GM21367 (cell line): Measurements from ENCODE around the gene HOPX.
A peak's percentile ranks its signal among the peaks of the same experiment; 100 is the strongest.
"Not testable (repeated sequence)": the region's sequence is repeated elsewhere in the genome, so short reads cannot be mapped to it uniquely, and the experiment has no call there.

ENCODE experiments used
- ATAC-seq: cut with Tn5 transposase; IDR thresholded peaks from one replicate; pipeline ENCODE4 v1.9.1; 2021; ENCODE audit not compliant: unreplicated experiment

HOPX gene

GRCh38 chr4:56630876-56631666 lies 50.0 kb downstream of the HOPX start:
- ATAC-seq = no peak

- ATAC-seq = no peak
Measured at GRCh38 chr4:56628592-56628991, 52.5 kb downstream of the HOPX start.

- ATAC-seq = no peak
Measured at GRCh38 chr4:56627985-56628384, 53.1 kb downstream of the HOPX start.

GRCh38 chr4:56627375-56627774 lies 53.7 kb downstream of the HOPX start:
- no peak for ATAC-seq

- ATAC-seq = no peak
Measured at GRCh38 chr4:56626963-56627362, 54.1 kb downstream of the HOPX start.

- ATAC-seq = no peak
Measured at GRCh38 chr4:56626420-56626819, 54.7 kb downstream of the HOPX start.

GRCh38 chr4:56622176-56622575 lies 58.9 kb downstream of the HOPX start:
- ATAC-seq = no peak

- no peak for ATAC-seq
Measured at GRCh38 chr4:56619816-56620215, 61.3 kb downstream of the HOPX start.

- peak; percentile 78 for ATAC-seq
Measured at GRCh38 chr4:56619160-56619559, 61.9 kb downstream of the HOPX start.

- no peak for ATAC-seq
Measured at GRCh38 chr4:56618734-56619133, 62.4 kb downstream of the HOPX start.

GRCh38 chr4:56613101-56613862 lies 67.8 kb downstream of the HOPX start:
- no peak for ATAC-seq

- no peak for ATAC-seq
Measured at GRCh38 chr4:56612282-56612681, 68.8 kb downstream of the HOPX start.

- ATAC-seq = no peak
Measured at GRCh38 chr4:56611501-56611900, 69.6 kb downstream of the HOPX start.

GRCh38 chr4:56610170-56610569 lies 70.9 kb downstream of the HOPX start:
- not testable (repeated sequence) for ATAC-seq

- ATAC-seq = no peak
Measured at GRCh38 chr4:56607926-56608325, 73.2 kb downstream of the HOPX start.

- no peak for ATAC-seq
Measured at GRCh38 chr4:56606385-56606784, 74.7 kb downstream of the HOPX start.

- ATAC-seq = not testable (repeated sequence)
Measured at GRCh38 chr4:56605464-56605863, 75.6 kb downstream of the HOPX start.

- no peak for ATAC-seq
Measured at GRCh38 chr4:56603297-56603696, 77.8 kb downstream of the HOPX start.
